PC-9 (cell line): ENCODE data around the gene EEPD1.

Experiments
- EZH2 ChIP-seq: fragments of 200-600 bp; sonication (generic); IDR thresholded peaks from 2 replicates; pipeline ENCODE4 v1.8.0; 2017; ENCODE audit warnings: antibody characterized with exemption, low read depth
- TF ChIP-seq, protein P1 (sequence below): fragments of 200-600 bp; sonication (generic); conservative IDR thresholded peaks from 2 replicates; pipeline ENCODE4 v1.6.1; 2017; ENCODE audit warnings: mixed run types, antibody characterized with exemption, mild to moderate bottlenecking, moderate library complexity

DNA sequence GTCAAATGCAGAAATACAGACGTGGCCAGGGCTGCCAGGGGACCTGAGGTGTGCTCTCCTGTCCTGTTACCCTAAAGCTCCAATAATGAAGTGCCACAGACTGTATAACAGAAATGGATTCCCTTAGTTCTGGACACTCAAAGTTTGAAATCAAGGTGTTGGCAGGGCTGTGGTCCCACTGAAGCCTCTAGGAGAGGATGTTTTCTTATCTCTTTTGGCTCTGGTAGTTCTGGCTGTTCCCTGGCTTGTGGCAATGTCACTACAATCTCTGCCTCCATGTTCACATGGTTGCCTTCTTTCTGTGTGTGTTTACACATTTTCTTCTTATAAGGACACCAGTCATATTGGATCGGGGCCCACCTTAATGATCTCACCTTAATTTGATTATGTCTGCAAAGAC is 15.3 kb upstream of the EEPD1 start:
- TF ChIP-seq, protein P1, sequence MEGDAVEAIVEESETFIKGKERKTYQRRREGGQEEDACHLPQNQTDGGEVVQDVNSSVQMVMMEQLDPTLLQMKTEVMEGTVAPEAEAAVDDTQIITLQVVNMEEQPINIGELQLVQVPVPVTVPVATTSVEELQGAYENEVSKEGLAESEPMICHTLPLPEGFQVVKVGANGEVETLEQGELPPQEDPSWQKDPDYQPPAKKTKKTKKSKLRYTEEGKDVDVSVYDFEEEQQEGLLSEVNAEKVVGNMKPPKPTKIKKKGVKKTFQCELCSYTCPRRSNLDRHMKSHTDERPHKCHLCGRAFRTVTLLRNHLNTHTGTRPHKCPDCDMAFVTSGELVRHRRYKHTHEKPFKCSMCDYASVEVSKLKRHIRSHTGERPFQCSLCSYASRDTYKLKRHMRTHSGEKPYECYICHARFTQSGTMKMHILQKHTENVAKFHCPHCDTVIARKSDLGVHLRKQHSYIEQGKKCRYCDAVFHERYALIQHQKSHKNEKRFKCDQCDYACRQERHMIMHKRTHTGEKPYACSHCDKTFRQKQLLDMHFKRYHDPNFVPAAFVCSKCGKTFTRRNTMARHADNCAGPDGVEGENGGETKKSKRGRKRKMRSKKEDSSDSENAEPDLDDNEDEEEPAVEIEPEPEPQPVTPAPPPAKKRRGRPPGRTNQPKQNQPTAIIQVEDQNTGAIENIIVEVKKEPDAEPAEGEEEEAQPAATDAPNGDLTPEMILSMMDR, result no peak
- TF ChIP-seq EZH2, result no peak
